Measurements from ENCODE around the gene CCDC33. TPM values are rescaled to one million over a fixed set of nuclear protein-coding genes. Genes with fewer than 3 reads are reported as not detected.

CCDC33 gene
- total RNA-seq, 1 donor from 2014 or later, result 0.51 TPM

- DNase-seq (ENCODE audit: low spot score), result no peak
- H3K27me3 Mint-ChIP-seq (ENCODE audit: unreplicated experiment), result peaks cover 8% of the 10 kb centered on the region
- no peak overlapping the region for H3K4me3 Mint-ChIP-seq (ENCODE audit: unreplicated experiment)
- TF ChIP-seq CTCF (IDR thresholded peaks at IDR 0.05; ENCODE audit: unreplicated experiment), result no peak
- peaks cover 44% of the 10 kb centered on the region for H3K4me1 Mint-ChIP-seq (ENCODE audit: unreplicated experiment)
- H3K36me3 Mint-ChIP-seq (ENCODE audit: low read depth, unreplicated experiment), result no peaks in the 10 kb centered on the region
- H3K9me3 Mint-ChIP-seq (ENCODE audit: unreplicated experiment), result no peaks in the 10 kb centered on the region
- H3K27ac Mint-ChIP-seq (ENCODE audit: unreplicated experiment), result no peak overlapping the region
Observed at GRCh38 chr15:74207652-74208440, 28.3 kb upstream of the CCDC33 start.

DNA sequence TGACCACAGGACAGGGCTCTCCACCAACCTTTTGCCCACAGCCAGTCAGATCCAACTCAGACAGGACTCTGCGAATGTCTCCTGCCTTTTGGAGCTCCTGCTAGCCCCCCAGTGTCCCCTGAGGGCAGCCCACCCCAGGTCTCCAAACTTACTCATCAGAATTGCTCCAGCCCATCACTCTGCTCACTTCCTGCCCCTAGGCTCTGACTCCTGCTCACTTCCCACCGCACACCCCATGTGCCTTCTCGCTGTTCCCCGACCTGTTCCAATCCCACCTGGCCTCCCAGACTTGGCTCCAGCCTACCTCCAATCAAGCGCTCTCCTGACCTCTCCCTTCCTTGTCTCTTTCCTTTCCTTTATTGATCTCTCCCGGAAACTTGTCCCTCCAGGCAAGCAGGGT is 27.6 kb upstream of the CCDC33 start:
- DNase-seq (ENCODE audit: low spot score), result no peak
- Mint-ChIP-seq H3K9me3 (ENCODE audit: unreplicated experiment) (no peaks in the 10 kb centered on the region), H3K27me3 (ENCODE audit: unreplicated experiment) (peaks cover 8% of the 10 kb centered on the region), H3K4me1 (ENCODE audit: unreplicated experiment) (peaks cover 44% of the 10 kb centered on the region), H3K27ac (ENCODE audit: unreplicated experiment) (peak overlapping the region; percentile 37), H3K4me3 (ENCODE audit: unreplicated experiment) (no peak overlapping the region), H3K36me3 (ENCODE audit: low read depth, unreplicated experiment) (no peaks in the 10 kb centered on the region)
- no peak for TF ChIP-seq CTCF (IDR thresholded peaks at IDR 0.05; ENCODE audit: unreplicated experiment)

DNA sequence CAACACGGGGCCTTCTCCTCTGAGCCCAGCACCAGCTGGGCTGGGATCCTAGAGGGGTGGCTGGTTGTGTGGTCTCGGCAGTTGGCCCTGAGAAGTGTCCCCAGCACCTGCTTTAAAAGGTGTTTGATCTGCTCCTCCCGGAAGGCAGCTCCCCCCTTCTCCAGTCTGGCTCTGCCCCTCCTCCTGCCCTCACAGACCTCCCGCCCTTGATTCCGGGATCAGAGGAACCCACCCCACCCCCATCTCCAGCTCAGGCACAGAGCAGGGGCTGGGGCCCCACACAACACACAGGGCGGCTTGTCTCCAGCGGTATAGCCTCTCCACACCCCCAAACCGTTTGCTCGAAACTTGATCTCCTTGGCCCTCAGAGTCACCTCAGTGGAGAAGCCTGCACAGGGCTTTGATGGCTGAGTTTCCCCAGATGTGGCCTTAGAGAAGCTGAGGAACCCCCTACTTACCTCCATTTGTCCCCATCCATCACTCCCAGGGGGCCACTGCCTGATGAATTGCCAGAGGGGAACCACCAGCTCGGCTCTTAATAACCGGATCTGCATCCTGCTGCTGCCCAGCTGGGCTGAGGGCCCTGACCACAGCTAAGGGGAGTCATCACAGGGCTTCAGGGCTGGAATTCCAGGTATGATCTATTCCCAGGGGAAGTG is 27.1 kb upstream of the CCDC33 start:
- Mint-ChIP-seq H3K36me3 (ENCODE audit: low read depth, unreplicated experiment) (no peaks in the 10 kb centered on the region), H3K4me1 (ENCODE audit: unreplicated experiment) (peaks cover 44% of the 10 kb centered on the region), H3K4me3 (ENCODE audit: unreplicated experiment) (no peak overlapping the region), H3K27ac (ENCODE audit: unreplicated experiment) (peak overlapping the region; percentile 37), H3K27me3 (ENCODE audit: unreplicated experiment) (peaks cover 8% of the 10 kb centered on the region), H3K9me3 (ENCODE audit: unreplicated experiment) (no peaks in the 10 kb centered on the region)
- no peak for TF ChIP-seq CTCF (IDR thresholded peaks at IDR 0.05; ENCODE audit: unreplicated experiment)
- no peak for DNase-seq (ENCODE audit: low spot score)

DNA sequence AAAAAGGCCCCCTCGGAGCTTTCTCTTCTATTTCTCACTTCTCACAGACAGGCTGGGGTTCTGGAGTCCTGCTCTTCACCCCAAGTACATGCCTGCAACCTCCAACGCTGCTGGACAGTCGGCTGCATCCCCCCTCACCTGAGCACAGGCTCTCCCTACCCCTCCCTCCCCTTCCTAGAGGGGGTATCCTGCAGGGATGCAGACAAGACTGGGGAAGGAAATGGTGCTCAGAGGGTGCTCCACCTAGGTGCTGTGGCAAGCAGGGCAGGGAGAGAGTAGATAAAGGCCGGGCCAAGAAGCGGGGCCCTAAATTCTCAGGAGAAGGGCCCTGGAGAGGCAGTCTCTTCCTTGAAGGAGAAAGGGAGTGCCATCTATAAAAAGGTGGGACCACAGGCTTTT is 26.6 kb upstream of the CCDC33 start:
- Mint-ChIP-seq H3K4me1 (ENCODE audit: unreplicated experiment) (peaks cover 44% of the 10 kb centered on the region), H3K36me3 (ENCODE audit: low read depth, unreplicated experiment) (no peaks in the 10 kb centered on the region), H3K4me3 (ENCODE audit: unreplicated experiment) (no peak overlapping the region), H3K27me3 (ENCODE audit: unreplicated experiment) (peaks cover 8% of the 10 kb centered on the region), H3K27ac (ENCODE audit: unreplicated experiment) (no peak overlapping the region), H3K9me3 (ENCODE audit: unreplicated experiment) (no peaks in the 10 kb centered on the region)
- TF ChIP-seq CTCF (IDR thresholded peaks at IDR 0.05; ENCODE audit: unreplicated experiment), result no peak
- DNase-seq (ENCODE audit: low spot score), result no peak
